ENCODE measurements around the gene FAM120B. TPM values are rescaled to one million over a fixed set of nuclear protein-coding genes. Genes with fewer than 3 reads are reported as not detected.

FAM120B gene
- total RNA-seq, 2 donors from 2014 or later, result 14.7 to 18.6 TPM

GRCh38 chr6:170442596-170442995 lies 136.0 kb downstream of the FAM120B start:
- DNase-seq (ENCODE audit: low spot score), result no peak

DNA sequence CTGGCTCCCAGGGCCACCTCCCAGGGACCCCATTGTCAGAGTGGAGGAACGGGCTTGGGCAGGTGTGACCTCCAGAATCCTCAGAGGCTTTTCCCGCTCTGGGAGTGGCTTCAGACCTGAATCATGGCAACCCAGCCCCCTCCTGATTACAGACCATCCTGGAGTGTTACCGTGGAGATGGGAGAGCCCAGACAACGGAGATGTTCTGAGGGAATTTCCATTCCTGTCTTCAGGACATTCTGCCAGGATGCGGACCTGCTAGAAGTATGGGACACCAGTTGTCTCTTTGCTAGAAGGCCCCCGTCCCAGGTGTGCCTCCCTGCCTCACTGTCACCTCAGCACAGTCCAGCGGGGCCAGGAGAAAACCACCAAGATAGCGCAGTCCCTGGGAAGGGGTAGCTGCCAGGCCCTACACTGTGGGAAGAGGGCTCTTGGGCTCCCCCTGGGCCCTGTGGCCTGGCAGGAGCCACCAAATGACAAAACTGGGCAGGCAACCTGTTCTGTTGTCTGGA lies 136.6 kb downstream of the FAM120B start:
- H3K27ac ChIP-seq, result no peak overlapping the region
- TF ChIP-seq CTCF (IDR thresholded peaks at IDR 0.05), result no peak
- peaks cover 0 to 16% of the 10 kb centered on the region in 2 donors for H3K4me1 ChIP-seq
- no peaks in the 10 kb centered on the region for H3K9me3 ChIP-seq
- H3K36me3 ChIP-seq, result no peaks in the 10 kb centered on the region
- DNase-seq (ENCODE audit: low spot score), result no peak
- H3K27me3 ChIP-seq, result no peaks in the 10 kb centered on the region
- H3K4me3 ChIP-seq, result no peak overlapping the region

More at GRCh38 chr6:170442596-170442995, 136.0 kb downstream of the FAM120B start:
- Histone ChIP-seq H3K4me3 (no peak overlapping the region), H3K27ac (no peak overlapping the region), H3K36me3 (no peaks in the 10 kb centered on the region), H3K27me3 (no peaks in the 10 kb centered on the region), H3K9me3 (no peaks in the 10 kb centered on the region), H3K4me1 (peaks cover 0 to 22% of the 10 kb centered on the region in 2 donors)
- no peak for TF ChIP-seq CTCF (IDR thresholded peaks at IDR 0.05)

- Histone ChIP-seq H3K4me3 (no peak overlapping the region), H3K27ac (no peak overlapping the region), H3K4me1 (peaks cover 0 to 8% of the 10 kb centered on the region in 2 donors), H3K9me3 (no peaks in the 10 kb centered on the region), H3K36me3 (no peaks in the 10 kb centered on the region), H3K27me3 (no peaks in the 10 kb centered on the region)
- DNase-seq (ENCODE audit: low spot score), result no peak
- no peak for TF ChIP-seq CTCF (IDR thresholded peaks at IDR 0.05)
Observed at GRCh38 chr6:170444056-170444591, 137.6 kb downstream of the FAM120B start.

DNA sequence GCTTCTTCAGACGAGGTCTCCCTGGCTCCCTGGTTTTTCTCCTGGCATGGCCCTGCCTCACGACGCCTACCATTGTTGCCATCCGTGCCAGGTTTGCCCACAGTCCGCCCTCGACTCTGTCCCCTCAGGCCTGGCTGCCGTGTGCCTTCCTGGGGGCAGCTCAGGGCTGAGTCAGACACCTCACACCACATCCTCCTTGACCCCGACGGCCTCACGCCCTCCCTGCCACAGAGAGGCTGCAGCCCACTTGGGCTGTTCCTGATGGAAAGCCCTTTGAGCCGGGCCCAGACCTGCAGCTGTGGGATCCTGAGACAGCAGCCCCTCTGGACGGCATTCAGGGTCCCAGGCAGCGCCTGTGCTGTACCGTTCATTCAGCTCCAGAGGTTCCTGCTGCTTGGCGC lies 138.3 kb downstream of the FAM120B start:
- H3K27ac ChIP-seq, result no peak overlapping the region

GRCh38 chr6:170445487-170445886 lies 138.9 kb downstream of the FAM120B start:
- H3K27ac ChIP-seq, result no peak overlapping the region
- H3K36me3 ChIP-seq, result no peaks in the 10 kb centered on the region
- TF ChIP-seq CTCF (IDR thresholded peaks at IDR 0.05), result no peak
- DNase-seq (ENCODE audit: low spot score), result no peak
- no peak overlapping the region for H3K4me3 ChIP-seq
- no peaks in the 10 kb centered on the region for H3K9me3 ChIP-seq
- no peaks in the 10 kb centered on the region for H3K4me1 ChIP-seq
- no peaks in the 10 kb centered on the region for H3K27me3 ChIP-seq

More for the DNA sequence above, 138.3 kb downstream of the FAM120B start:
- DNase-seq (ENCODE audit: low spot score), result no peak
- TF ChIP-seq CTCF (IDR thresholded peaks at IDR 0.05), result no peak
- no peaks in the 10 kb centered on the region for H3K9me3 ChIP-seq
- H3K4me1 ChIP-seq, result peaks cover 0 to under 1% of the 10 kb centered on the region in 2 donors
- H3K36me3 ChIP-seq, result no peaks in the 10 kb centered on the region
- H3K4me3 ChIP-seq, result no peak overlapping the region
- no peaks in the 10 kb centered on the region for H3K27me3 ChIP-seq

GRCh38 chr6:170445971-170446370 lies 139.4 kb downstream of the FAM120B start:
- Histone ChIP-seq H3K4me1 (no peaks in the 10 kb centered on the region), H3K9me3 (no peaks in the 10 kb centered on the region), H3K27ac (no peak overlapping the region), H3K27me3 (no peaks in the 10 kb centered on the region), H3K4me3 (no peak overlapping the region), H3K36me3 (no peaks in the 10 kb centered on the region)
- no peak for DNase-seq (ENCODE audit: low spot score)
- no peak for TF ChIP-seq CTCF (IDR thresholded peaks at IDR 0.05)

Data from right atrium auricular region (tissue), 2 donors.